Measurements from ENCODE around the gene MEIS2. TPM values are rescaled to one million over a fixed set of nuclear protein-coding genes. Genes with fewer than 3 reads are reported as not detected.

MEIS2 gene
- polyA plus RNA-seq, 1 donor from 2014 or later, result 825 TPM

DNA sequence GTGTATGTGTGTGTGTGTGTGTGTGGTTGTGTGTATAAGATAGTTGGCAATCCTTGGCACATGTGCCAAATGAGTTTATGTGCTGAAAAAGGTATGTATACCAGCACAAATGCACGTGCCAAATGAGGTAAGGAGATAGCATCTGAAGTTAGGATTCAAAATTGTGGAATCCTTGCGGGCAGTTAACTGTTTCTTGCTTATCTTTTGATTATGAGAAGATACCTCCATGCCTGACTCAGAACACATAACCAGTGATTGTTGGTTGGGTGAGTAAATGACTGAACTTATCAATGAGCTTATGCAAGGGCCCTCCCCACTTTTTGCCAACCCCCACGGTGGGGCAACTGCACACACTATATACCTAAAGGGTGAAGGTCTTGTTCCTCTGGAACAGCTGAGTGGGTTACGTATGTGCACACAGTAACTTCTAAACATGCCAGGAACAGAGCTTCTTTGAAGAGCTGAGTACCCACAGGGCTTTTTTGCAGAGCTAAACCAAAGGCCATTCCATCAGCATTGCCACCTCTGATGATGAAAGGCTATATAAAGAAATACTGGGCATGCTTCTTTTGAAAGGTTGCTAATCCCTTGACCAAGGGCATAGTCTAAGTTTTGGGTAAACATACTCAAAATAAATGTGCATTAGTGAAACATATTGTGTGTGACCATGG lies 60.1 kb downstream of the MEIS2 start:
- Histone ChIP-seq H3K9me2 (ENCODE audit: insufficient read depth, low read length) (no peaks in the 10 kb centered on the region), H2AFZ (ENCODE audit: low read depth, low read length) (no peak overlapping the region), H3K9me3 (ENCODE audit: low read length) (no peaks in the 10 kb centered on the region), H3K4me2 (ENCODE audit: low read length) (no peak overlapping the region), H3K79me2 (replicated peaks; ENCODE audit: insufficient read depth, low read length) (peaks cover 97% of the 10 kb centered on the region), H3K9ac (ENCODE audit: low read length) (no peak overlapping the region), H3K27ac (ENCODE audit: low read length) (no peak overlapping the region), H3K4me3 (ENCODE audit: low read length) (no peak overlapping the region), H3F3A (ENCODE audit: insufficient read depth, low read length, poor library complexity, severe bottlenecking) (peaks cover 24% of the 10 kb centered on the region), H3K27me3 (ENCODE audit: insufficient read depth, low read depth, low read length) (no peaks in the 10 kb centered on the region), H3K36me3 (ENCODE audit: insufficient read depth, low read length) (peaks cover 43% of the 10 kb centered on the region), H4K20me1 (ENCODE audit: insufficient read depth) (peaks cover 92% of the 10 kb centered on the region)
- TF ChIP-seq EP300 (conservative IDR thresholded peaks at IDR 0.05; ENCODE audit: poor library complexity, severe bottlenecking) (no peak), TAF1 (IDR thresholded peaks at IDR 0.05; ENCODE audit: low read depth) (no peak), SMC3 (conservative IDR thresholded peaks at IDR 0.05; ENCODE audit: poor library complexity) (no peak), POLR2AphosphoS5 (IDR thresholded peaks at IDR 0.05) (peak; percentile 36), EZH2 (IDR thresholded peaks at IDR 0.05; ENCODE audit: borderline replicate concordance, insufficient read depth, low read length, poor library complexity, severe bottlenecking) (no peak), MXI1 (conservative IDR thresholded peaks at IDR 0.05; ENCODE audit: poor library complexity, severe bottlenecking) (no peak)
- TF ChIP-seq, protein P1, sequence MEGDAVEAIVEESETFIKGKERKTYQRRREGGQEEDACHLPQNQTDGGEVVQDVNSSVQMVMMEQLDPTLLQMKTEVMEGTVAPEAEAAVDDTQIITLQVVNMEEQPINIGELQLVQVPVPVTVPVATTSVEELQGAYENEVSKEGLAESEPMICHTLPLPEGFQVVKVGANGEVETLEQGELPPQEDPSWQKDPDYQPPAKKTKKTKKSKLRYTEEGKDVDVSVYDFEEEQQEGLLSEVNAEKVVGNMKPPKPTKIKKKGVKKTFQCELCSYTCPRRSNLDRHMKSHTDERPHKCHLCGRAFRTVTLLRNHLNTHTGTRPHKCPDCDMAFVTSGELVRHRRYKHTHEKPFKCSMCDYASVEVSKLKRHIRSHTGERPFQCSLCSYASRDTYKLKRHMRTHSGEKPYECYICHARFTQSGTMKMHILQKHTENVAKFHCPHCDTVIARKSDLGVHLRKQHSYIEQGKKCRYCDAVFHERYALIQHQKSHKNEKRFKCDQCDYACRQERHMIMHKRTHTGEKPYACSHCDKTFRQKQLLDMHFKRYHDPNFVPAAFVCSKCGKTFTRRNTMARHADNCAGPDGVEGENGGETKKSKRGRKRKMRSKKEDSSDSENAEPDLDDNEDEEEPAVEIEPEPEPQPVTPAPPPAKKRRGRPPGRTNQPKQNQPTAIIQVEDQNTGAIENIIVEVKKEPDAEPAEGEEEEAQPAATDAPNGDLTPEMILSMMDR (IDR thresholded peaks at IDR 0.05; ENCODE audit: poor library complexity, severe bottlenecking), result no peak

DNA sequence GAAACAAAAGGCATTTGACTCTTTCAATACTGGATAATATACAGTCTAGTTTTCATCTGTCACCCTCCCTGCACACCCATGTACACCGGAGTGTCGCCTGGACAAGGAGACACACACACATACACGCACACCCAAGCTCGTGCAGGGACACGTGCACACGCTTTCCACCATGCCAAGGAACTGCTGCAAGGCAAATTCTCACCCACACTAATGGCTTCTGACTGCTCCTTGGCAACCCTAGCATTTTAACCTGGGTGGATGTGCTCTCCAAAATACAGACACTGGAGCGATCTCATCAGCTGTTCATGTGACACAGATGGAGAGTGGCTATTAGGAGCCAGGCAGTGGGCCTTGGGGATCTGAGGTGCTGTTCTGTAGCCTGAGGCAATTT lies 61.6 kb downstream of the MEIS2 start:
- H3K4me2 ChIP-seq (ENCODE audit: low read length), result no peak overlapping the region
- H2AFZ ChIP-seq (ENCODE audit: low read depth, low read length), result no peak overlapping the region
- no peak overlapping the region for H3K9ac ChIP-seq (ENCODE audit: low read length)
- H4K20me1 ChIP-seq (ENCODE audit: insufficient read depth), result peaks cover 92% of the 10 kb centered on the region
- peaks cover 98% of the 10 kb centered on the region for H3K79me2 ChIP-seq (replicated peaks; ENCODE audit: insufficient read depth, low read length)
- peak overlapping the region; percentile 30 for H3K4me3 ChIP-seq (ENCODE audit: low read length)
- no peaks in the 10 kb centered on the region for H3K27me3 ChIP-seq (ENCODE audit: insufficient read depth, low read depth, low read length)
- H3K27ac ChIP-seq (ENCODE audit: low read length), result no peak overlapping the region
- no peaks in the 10 kb centered on the region for H3K9me3 ChIP-seq (ENCODE audit: low read length)
- H3F3A ChIP-seq (ENCODE audit: insufficient read depth, low read length, poor library complexity, severe bottlenecking), result peaks cover 17% of the 10 kb centered on the region
- peaks cover 44% of the 10 kb centered on the region for H3K36me3 ChIP-seq (ENCODE audit: insufficient read depth, low read length)
- TF ChIP-seq, protein P1 (IDR thresholded peaks at IDR 0.05; ENCODE audit: poor library complexity, severe bottlenecking), result no peak
- TF ChIP-seq, protein P2, sequence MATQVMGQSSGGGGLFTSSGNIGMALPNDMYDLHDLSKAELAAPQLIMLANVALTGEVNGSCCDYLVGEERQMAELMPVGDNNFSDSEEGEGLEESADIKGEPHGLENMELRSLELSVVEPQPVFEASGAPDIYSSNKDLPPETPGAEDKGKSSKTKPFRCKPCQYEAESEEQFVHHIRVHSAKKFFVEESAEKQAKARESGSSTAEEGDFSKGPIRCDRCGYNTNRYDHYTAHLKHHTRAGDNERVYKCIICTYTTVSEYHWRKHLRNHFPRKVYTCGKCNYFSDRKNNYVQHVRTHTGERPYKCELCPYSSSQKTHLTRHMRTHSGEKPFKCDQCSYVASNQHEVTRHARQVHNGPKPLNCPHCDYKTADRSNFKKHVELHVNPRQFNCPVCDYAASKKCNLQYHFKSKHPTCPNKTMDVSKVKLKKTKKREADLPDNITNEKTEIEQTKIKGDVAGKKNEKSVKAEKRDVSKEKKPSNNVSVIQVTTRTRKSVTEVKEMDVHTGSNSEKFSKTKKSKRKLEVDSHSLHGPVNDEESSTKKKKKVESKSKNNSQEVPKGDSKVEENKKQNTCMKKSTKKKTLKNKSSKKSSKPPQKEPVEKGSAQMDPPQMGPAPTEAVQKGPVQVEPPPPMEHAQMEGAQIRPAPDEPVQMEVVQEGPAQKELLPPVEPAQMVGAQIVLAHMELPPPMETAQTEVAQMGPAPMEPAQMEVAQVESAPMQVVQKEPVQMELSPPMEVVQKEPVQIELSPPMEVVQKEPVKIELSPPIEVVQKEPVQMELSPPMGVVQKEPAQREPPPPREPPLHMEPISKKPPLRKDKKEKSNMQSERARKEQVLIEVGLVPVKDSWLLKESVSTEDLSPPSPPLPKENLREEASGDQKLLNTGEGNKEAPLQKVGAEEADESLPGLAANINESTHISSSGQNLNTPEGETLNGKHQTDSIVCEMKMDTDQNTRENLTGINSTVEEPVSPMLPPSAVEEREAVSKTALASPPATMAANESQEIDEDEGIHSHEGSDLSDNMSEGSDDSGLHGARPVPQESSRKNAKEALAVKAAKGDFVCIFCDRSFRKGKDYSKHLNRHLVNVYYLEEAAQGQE (IDR thresholded peaks at IDR 0.05; ENCODE audit: borderline replicate concordance), result no peak
- peak; percentile 36 for TF ChIP-seq POLR2AphosphoS5 (IDR thresholded peaks at IDR 0.05)
- H3K9me2 ChIP-seq (ENCODE audit: insufficient read depth, low read length), result no peaks in the 10 kb centered on the region
